Testis (tissue), 3 donors: Measurements from ENCODE around the gene PCSK5. TPM values are rescaled to one million over a fixed set of nuclear protein-coding genes. Genes with fewer than 3 reads are reported as not detected.

ENCODE experiments used
- DNase-seq: peaks from one replicate; pipeline ENCODE4 v3.0.0-alpha.2; 2019
- H3K27ac ChIP-seq, 2 donors: fragments of 200-600 bp; sonication (generic); one replicate each; pipeline ENCODE4 v1.5.1; 2019
- H3K27me3 ChIP-seq: fragments of 200-600 bp; sonication (generic); one replicate; pipeline ENCODE4 v1.5.1; 2019
- H3K36me3 ChIP-seq: fragments of 200-600 bp; sonication (generic); one replicate; pipeline ENCODE4 v1.5.1; 2017; ENCODE audit warnings: low read depth; ENCODE audit errors: missing control alignments
- H3K4me1 ChIP-seq: fragments of 200-600 bp; sonication (generic); one replicate; pipeline ENCODE4 v1.5.1; 2019
- H3K4me3 ChIP-seq, 2 donors: fragments of 200-600 bp; sonication (generic); one replicate each; pipeline ENCODE4 v1.5.1; 2017 to 2019
- H3K9me3 ChIP-seq: fragments of 200-600 bp; sonication (generic); one replicate; pipeline ENCODE4 v1.5.1; 2017
- POLR2A ChIP-seq: fragments of 450-650 bp; IDR thresholded peaks from one replicate; pipeline ENCODE4 v1.6.1; 2017; ENCODE audit warnings: antibody characterized with exemption, mild to moderate bottlenecking, moderate library complexity
- WGBS, 2 donors: methylation state at CpG; one replicate each; pipeline ENCODE4 v1.1.5; 2018; 5-methylcytosine and 5-hydroxymethylcytosine counted together
- intact Hi-C: fragments of 100-400 bp; cut with DNase I; formaldehyde crosslinking; loops from one replicate; pipeline ENCODE4 v1.15.1; 2023; ENCODE audit warnings: low total_unique reads
- polyA plus RNA-seq: library from polyadenylated mRNA; stranded (reverse); fragments of 350-450 nt; fragmentation: Illumina TruSeq; extraction: RNeasy Lipid Tissue Mini Kit (QIAGEN cat#74804); gene quantifications from one replicate; pipeline ENCODE4 v1.2.3, GENCODE V29; 2014; ENCODE audit warnings: low read depth, low replicate concordance; ENCODE audit not compliant: insufficient read depth
- total RNA-seq, 2 donors: library from RNA; depleted of rRNA; stranded (reverse); fragments of >200 nt; gene quantifications; one replicate each; pipeline ENCODE4 v1.2.3, GENCODE V29; 2016
- TF ChIP-seq, protein P1 (sequence below), 3 experiments: fragments of 450-650 bp in 2 of 3; fragments of 200-600 bp in 1 of 3; sonication (generic) in 1 of 3; IDR thresholded peaks; one replicate each; pipeline ENCODE4 v1.5.1; 2016 to 2019; ENCODE audit warnings: antibody characterized with exemption in 3 of 3, mild to moderate bottlenecking in 2 of 3, moderate library complexity in 1 of 3

Gene PCSK5
- total and polyA plus RNA-seq, 3 donors from 2014 or later, result 9.4 to 50.6 (median 27.5) TPM

DNA sequence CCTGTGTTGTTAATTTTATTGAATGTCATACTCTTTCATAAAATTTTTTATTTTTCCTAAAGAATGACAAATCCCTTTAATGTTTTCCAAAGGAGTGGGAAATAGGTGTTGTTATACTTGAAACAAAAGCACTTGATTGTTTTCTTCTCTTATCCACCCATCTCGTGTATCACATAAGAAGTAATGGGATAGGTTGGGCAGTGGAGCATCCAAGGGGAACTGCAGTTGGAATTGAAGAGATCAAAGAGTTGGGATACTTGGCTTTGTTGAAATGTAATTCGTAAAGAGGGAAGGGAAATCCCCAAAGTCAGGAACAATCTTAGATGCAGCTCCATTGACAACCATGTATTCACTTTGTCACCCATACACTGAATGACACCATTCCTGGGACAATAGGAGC, 148.0 kb downstream of the PCSK5 start:
- Histone ChIP-seq H3K9me3 (no peaks in the 10 kb centered on the region), H3K27ac (no peak overlapping the region), H3K4me3 (no peak overlapping the region), H3K27me3 (no peaks in the 10 kb centered on the region), H3K36me3 (no peaks in the 10 kb centered on the region), H3K4me1 (no peaks in the 10 kb centered on the region)
- no peak for DNase-seq
- intact Hi-C loops, result no loop called here
- TF ChIP-seq, protein P1, sequence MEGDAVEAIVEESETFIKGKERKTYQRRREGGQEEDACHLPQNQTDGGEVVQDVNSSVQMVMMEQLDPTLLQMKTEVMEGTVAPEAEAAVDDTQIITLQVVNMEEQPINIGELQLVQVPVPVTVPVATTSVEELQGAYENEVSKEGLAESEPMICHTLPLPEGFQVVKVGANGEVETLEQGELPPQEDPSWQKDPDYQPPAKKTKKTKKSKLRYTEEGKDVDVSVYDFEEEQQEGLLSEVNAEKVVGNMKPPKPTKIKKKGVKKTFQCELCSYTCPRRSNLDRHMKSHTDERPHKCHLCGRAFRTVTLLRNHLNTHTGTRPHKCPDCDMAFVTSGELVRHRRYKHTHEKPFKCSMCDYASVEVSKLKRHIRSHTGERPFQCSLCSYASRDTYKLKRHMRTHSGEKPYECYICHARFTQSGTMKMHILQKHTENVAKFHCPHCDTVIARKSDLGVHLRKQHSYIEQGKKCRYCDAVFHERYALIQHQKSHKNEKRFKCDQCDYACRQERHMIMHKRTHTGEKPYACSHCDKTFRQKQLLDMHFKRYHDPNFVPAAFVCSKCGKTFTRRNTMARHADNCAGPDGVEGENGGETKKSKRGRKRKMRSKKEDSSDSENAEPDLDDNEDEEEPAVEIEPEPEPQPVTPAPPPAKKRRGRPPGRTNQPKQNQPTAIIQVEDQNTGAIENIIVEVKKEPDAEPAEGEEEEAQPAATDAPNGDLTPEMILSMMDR (IDR thresholded peaks at IDR 0.05), result no peak
- no peak for TF ChIP-seq POLR2A
- 85 to 95% methylated on average over 2 of the region's 2 CpGs for WGBS, 2 donors

DNA sequence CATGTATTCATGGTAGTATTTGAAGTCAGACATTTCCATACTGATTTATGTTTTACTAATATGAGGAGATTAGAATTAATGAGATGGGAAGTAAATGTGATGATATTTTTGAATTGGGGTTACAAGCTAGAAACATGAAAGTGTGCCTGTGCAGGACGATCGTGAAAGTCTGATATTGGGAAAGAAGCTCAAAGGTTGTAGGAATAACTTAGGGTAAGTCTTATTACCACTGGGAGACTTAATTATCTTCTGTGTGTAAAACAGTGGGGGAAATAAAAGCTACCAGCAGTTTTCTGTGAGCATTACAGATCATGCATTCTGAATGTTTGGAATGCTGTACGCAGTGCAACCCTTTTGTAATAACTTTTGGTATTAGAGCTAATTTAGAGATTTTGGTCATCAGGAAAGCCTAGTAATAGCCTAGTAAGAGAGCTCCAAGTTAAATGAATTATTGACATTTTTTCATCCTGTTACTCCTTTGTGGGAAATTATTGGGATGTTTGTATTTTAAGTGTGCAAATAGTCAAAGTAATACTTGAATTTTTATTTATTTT, 153.9 kb downstream of the PCSK5 start:
- H3K27ac ChIP-seq, result no peak overlapping the region
- 82 to 88% methylated on average over 3 of the region's 3 CpGs for WGBS, 2 donors
- no peaks in the 10 kb centered on the region for H3K27me3 ChIP-seq
- no peak for TF ChIP-seq POLR2A
- TF ChIP-seq, protein P1 (IDR thresholded peaks at IDR 0.05), result no peak
- no peaks in the 10 kb centered on the region for H3K9me3 ChIP-seq
- DNase-seq, result no peak
- no peaks in the 10 kb centered on the region for H3K4me1 ChIP-seq
- H3K4me3 ChIP-seq, result no peak overlapping the region
- intact Hi-C loops, result no loop called here
- no peaks in the 10 kb centered on the region for H3K36me3 ChIP-seq

DNA sequence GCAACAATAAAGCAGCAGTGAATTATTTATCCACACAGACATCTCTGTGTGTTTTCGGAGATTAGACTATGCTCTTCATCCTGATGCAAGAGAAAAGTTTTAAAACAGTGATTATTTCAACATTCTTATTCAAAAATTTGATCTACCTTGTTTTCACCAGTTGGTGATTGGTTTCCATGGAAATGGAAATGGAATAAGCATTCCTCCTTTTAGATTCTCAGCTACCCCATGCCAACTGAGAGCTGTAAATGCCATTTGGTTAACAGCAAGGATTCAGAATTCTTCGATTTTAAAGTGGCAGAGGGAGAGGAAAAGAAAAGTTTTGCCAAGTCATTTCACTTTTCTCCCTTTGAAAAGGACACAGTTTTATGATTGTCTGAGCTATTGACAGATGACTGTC, 154.7 kb downstream of the PCSK5 start:
- Histone ChIP-seq H3K36me3 (no peaks in the 10 kb centered on the region), H3K4me3 (no peak overlapping the region), H3K9me3 (no peaks in the 10 kb centered on the region), H3K27ac (no peak overlapping the region), H3K27me3 (no peaks in the 10 kb centered on the region), H3K4me1 (no peaks in the 10 kb centered on the region)
- WGBS, 2 donors, result 68 to 75% methylated on average over 2 of the region's 2 CpGs
- intact Hi-C loops, result no loop called here
- no peak for TF ChIP-seq POLR2A
- TF ChIP-seq, protein P1 (IDR thresholded peaks at IDR 0.05), result no peak
- no peak for DNase-seq

DNA sequence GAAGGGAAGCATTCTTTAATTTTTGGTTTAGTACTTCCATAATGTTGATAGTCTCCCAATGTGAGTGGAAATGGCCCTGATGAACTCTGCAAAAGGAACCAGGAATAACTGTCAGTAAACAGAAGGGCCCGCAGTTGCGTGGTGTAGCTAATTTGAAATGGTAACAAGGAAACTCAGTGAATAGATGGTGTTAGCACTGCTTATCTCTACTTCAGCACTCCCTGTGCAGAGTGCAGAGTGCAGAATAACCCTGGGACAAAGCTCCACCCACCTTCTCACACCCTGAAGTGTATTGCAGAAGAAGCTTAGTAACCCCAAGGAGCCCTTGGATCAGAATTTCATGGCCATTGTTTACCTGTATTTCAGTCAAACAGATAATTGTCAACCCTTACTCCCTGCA, 158.9 kb downstream of the PCSK5 start:
- WGBS, 2 donors, result 44 to 55% methylated on average over 2 of the region's 2 CpGs
- peak; percentile 72 for DNase-seq
- H3K9me3 ChIP-seq, result no peaks in the 10 kb centered on the region
- no peak for TF ChIP-seq POLR2A
- TF ChIP-seq, protein P1 (IDR thresholded peaks at IDR 0.05), result no peak
- no peak overlapping the region for H3K27ac ChIP-seq
- intact Hi-C loops, result no loop called here
- no peaks in the 10 kb centered on the region for H3K27me3 ChIP-seq
- H3K4me3 ChIP-seq, result no peak overlapping the region
- no peaks in the 10 kb centered on the region for H3K4me1 ChIP-seq
- no peaks in the 10 kb centered on the region for H3K36me3 ChIP-seq

DNA sequence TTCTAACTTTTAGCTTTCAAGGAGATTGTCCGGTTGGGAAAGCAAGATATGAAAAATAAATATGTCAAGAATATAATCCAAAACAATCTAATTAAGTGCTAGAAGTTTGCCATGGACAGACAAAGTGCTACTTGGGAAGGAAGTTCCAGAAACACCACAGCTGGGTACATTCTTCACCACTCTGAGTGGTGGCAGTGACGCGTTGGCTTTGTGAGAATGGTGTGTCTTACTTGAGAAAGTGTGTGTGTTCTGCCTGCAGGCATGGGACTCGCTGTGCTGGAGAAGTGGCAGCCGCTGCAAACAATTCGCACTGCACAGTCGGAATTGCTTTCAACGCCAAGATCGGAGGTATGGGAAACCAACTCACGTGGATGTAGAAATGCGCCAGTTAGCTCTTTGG, 177.2 kb downstream of the PCSK5 start:
- DNase-seq, result no peak
- 93 to 97% methylated on average over 11 of the region's 11 CpGs for WGBS, 2 donors
- no peak overlapping the region for H3K4me3 ChIP-seq
- no peaks in the 10 kb centered on the region for H3K27me3 ChIP-seq
- no peaks in the 10 kb centered on the region for H3K36me3 ChIP-seq
- TF ChIP-seq, protein P1 (IDR thresholded peaks at IDR 0.05), result no peak
- no peak for TF ChIP-seq POLR2A
- no peaks in the 10 kb centered on the region for H3K9me3 ChIP-seq
- H3K4me1 ChIP-seq, result no peaks in the 10 kb centered on the region
- intact Hi-C loops, result no loop called here
- no peak overlapping the region for H3K27ac ChIP-seq
